HEK293T (cell line): ENCODE data around the gene THEMIS.

Experiments used
- CTCF ChIA-PET: fragments of 350-600 bp; formaldehyde crosslinking; extraction: SDS; loops from one replicate; lab custom pipeline; 2021; ENCODE audit warnings: antibody characterized with exemption, inconsistent platforms; lab: Yijun Ruan, JAX
- POLR2A ChIA-PET: fragments of 350-600 bp; formaldehyde crosslinking; extraction: SDS; loops from one replicate; lab custom pipeline; 2020; ENCODE audit warnings: antibody characterized with exemption, inconsistent platforms; lab: Yijun Ruan, JAX
- DNase-seq: peaks from one replicate; pipeline ENCODE4 v3.0.0; 2012; ENCODE audit warnings: mixed read lengths; ENCODE audit errors: extremely low spot score
- ARNT ChIP-seq: fragments of 450-650 bp; IDR thresholded peaks from 2 replicates; pipeline ENCODE4 v1.6.1; 2017; ENCODE audit warnings: mild to moderate bottlenecking
- BHLHE40 ChIP-seq: fragments of 450-650 bp; IDR thresholded peaks from 2 replicates; pipeline ENCODE4 v1.6.1; 2016; ENCODE audit warnings: mild to moderate bottlenecking, moderate library complexity, borderline replicate concordance
- CTBP1 ChIP-seq: fragments of 450-650 bp; IDR thresholded peaks from 2 replicates; pipeline ENCODE4 v1.6.1; 2016; ENCODE audit warnings: borderline replicate concordance
- ELF4 ChIP-seq: fragments of 450-650 bp; IDR thresholded peaks from 2 replicates; pipeline ENCODE4 v1.6.1; 2017; ENCODE audit warnings: antibody characterized with exemption
- FOXA1 ChIP-seq: fragments of 450-650 bp; IDR thresholded peaks from 2 replicates; pipeline ENCODE4 v1.6.1; 2016; ENCODE audit warnings: mild to moderate bottlenecking
- FOXK2 ChIP-seq: fragments of 450-650 bp; IDR thresholded peaks from 2 replicates; pipeline ENCODE4 v1.6.1; 2016; ENCODE audit warnings: mild to moderate bottlenecking
- FOXM1 ChIP-seq: fragments of 450-650 bp; IDR thresholded peaks from 2 replicates; pipeline ENCODE4 v1.6.1; 2017; ENCODE audit warnings: mild to moderate bottlenecking, borderline replicate concordance
- HDGF ChIP-seq: fragments of 450-650 bp; IDR thresholded peaks from 2 replicates; pipeline ENCODE4 v1.6.1; 2017; ENCODE audit warnings: antibody characterized with exemption, borderline replicate concordance
- L3MBTL2 ChIP-seq: fragments of 450-650 bp; conservative IDR thresholded peaks from 2 replicates; pipeline ENCODE4 v1.6.1; 2016; ENCODE audit warnings: mild to moderate bottlenecking
- LEF1 ChIP-seq: fragments of 450-650 bp; IDR thresholded peaks from 2 replicates; pipeline ENCODE4 v1.6.1; 2017; ENCODE audit warnings: mild to moderate bottlenecking, borderline replicate concordance
- NFRKB ChIP-seq: fragments of 450-650 bp; IDR thresholded peaks from 2 replicates; pipeline ENCODE4 v1.6.1; 2016; ENCODE audit warnings: mild to moderate bottlenecking, moderate library complexity
- PKNOX1 ChIP-seq: fragments of 450-650 bp; IDR thresholded peaks from 2 replicates; pipeline ENCODE4 v1.6.1; 2016
- SP1 ChIP-seq: fragments of 450-650 bp; IDR thresholded peaks from 2 replicates; pipeline ENCODE4 v1.6.1; 2017
- SUZ12 ChIP-seq: fragments of 450-650 bp; IDR thresholded peaks from 2 replicates; pipeline ENCODE4 v1.6.1; 2016; ENCODE audit warnings: mild to moderate bottlenecking
- TARDBP ChIP-seq: fragments of 450-650 bp; IDR thresholded peaks from 2 replicates; pipeline ENCODE4 v1.6.1; 2016
- ZNF384 ChIP-seq: fragments of 450-650 bp; IDR thresholded peaks from 2 replicates; pipeline ENCODE4 v1.6.1; 2016

Gene THEMIS

GRCh38 chr6:127938701-127939100, 37.8 kb upstream of the THEMIS start:
- ChIA-PET CTCF (no interaction called here), POLR2A (no interaction called here)
- DNase-seq = no peak
- TF ChIP-seq ELF4 = no peak
- no peak for TF ChIP-seq CTBP1
- TF ChIP-seq LEF1 = no peak
- no peak for TF ChIP-seq ARNT
- no peak for TF ChIP-seq BHLHE40
- no peak for TF ChIP-seq HDGF
- TF ChIP-seq PKNOX1 = no peak
- no peak for TF ChIP-seq ZNF384
- TF ChIP-seq L3MBTL2 = no peak
- no peak for TF ChIP-seq SP1

GRCh38 chr6:127937747-127938146, 36.9 kb upstream of the THEMIS start:
- CTCF ChIA-PET = no interaction called here
- no peak for DNase-seq
- POLR2A ChIA-PET = no interaction called here
- TF ChIP-seq FOXK2 = no peak
- no peak for TF ChIP-seq HDGF
- TF ChIP-seq PKNOX1 = no peak
- TF ChIP-seq ELF4 = no peak
- no peak for TF ChIP-seq L3MBTL2
- no peak for TF ChIP-seq FOXM1

GRCh38 chr6:127937102-127937501, 36.2 kb upstream of the THEMIS start:
- POLR2A ChIA-PET = no interaction called here
- no peak for DNase-seq
- CTCF ChIA-PET = no interaction called here

DNA sequence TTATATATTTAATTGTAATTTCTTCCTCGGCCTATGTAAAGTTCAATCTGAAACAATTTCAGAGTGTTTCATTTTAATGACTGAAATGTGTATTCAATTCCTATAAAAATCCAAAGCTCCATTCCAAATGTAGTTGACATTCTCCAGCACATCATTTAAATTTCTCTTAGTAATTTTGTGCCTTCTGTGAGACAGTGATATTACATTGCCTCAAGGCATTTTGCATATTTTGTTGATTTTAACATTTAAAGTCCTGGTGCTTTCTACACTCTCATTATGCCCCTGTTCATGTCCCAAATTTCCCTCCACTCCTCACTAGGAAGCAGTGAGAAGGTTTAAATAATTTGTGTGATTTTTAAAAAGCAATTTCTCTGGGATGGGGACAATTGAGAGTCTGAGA, 34.1 kb upstream of the THEMIS start:
- ChIA-PET CTCF (no interaction called here), POLR2A (no interaction called here)
- no peak for DNase-seq
- TF ChIP-seq CTBP1 (no peak), FOXM1 (no peak), BHLHE40 (no peak), TARDBP (no peak), ARNT (no peak), FOXK2 (no peak), HDGF (no peak), NFRKB (no peak), SP1 (no peak)

More at GRCh38 chr6:127937102-127937501, 36.2 kb upstream of the THEMIS start:
- TF ChIP-seq NFRKB = no peak
- no peak for TF ChIP-seq PKNOX1
- no peak for TF ChIP-seq CTBP1
- no peak for TF ChIP-seq ZNF384
- no peak for TF ChIP-seq FOXM1
- no peak for TF ChIP-seq TARDBP
- no peak for TF ChIP-seq FOXK2
- no peak for TF ChIP-seq ELF4
- TF ChIP-seq L3MBTL2 = no peak
- TF ChIP-seq ARNT = no peak
- no peak for TF ChIP-seq SUZ12
- no peak for TF ChIP-seq HDGF
- no peak for TF ChIP-seq BHLHE40
- TF ChIP-seq LEF1 = no peak
- no peak for TF ChIP-seq FOXA1
- TF ChIP-seq SP1 = no peak

DNA sequence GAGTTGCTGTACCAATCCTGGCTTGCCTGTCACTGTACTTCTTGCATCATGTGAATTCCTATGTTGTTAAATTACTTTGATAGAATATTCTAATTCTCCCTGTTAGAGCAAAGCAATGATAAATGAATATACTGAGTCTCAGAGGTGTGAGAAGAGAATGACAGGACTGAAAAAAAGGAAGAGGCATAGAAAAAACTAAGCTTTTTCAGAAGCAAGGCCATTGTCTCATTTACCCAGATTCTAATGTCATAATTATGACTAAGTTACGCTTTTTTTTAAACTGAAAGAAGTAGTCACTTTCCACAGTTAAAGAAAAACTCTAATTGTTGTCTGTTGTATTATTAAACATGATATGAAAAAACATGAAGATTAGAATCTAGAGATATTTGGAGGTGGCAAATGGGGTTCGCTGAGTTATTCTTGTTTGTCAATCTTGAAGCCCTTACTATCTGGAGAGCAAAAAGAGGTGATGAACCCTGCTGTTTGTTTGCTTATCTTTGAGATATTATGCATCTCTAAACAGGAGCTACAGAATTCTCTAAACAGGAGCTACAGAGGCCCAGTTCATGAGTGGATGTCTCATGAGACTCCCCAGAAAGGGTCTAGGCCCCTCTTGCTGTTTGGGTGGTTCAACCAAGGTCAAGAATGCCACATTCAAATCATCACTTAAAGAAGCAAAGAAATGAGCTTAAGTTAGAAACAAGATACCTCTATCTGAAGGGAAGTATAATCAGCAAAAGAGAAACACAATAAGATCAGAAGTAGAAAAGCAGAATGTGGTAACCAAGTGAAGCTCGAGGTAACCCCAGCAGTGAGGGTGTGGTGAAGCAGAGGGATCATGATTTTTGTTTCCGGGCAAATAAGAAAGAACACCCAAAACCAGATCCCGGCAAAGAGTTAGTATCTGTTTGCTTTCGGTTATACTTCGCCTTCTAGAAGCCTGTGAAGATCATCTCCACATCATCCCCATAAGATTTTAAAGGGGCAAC, 33.3 kb upstream of the THEMIS start:
- no peak for DNase-seq
- CTCF ChIA-PET = no interaction called here
- POLR2A ChIA-PET = no interaction called here
- no peak for TF ChIP-seq BHLHE40
- no peak for TF ChIP-seq SUZ12
- no peak for TF ChIP-seq FOXM1
- no peak for TF ChIP-seq SP1
- TF ChIP-seq CTBP1 = no peak
- no peak for TF ChIP-seq L3MBTL2
- TF ChIP-seq ARNT = no peak
- no peak for TF ChIP-seq ELF4
- TF ChIP-seq FOXK2 = no peak
- no peak for TF ChIP-seq NFRKB
- TF ChIP-seq LEF1 = no peak

DNA sequence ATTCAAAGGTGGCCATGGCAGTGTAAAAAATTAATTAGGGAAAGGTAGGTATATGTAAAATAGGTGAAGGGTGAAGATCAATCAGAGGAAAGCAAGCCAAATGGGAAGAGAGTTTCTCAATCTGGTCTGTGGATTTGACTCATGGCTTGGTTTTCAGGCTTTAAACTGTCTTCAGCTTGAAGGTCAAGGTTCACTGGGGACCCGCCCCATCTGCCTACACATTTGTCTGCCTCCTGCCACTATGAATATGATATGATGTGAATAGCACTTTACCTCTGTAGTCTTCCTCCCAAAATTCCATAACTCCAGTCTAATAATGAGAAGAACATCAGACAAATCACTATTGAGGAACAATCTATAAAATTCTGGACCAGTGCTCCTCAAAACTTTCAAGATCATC, 32.3 kb upstream of the THEMIS start:
- POLR2A ChIA-PET = no interaction called here
- no peak for DNase-seq
- CTCF ChIA-PET = no interaction called here
- TF ChIP-seq BHLHE40 = no peak
- no peak for TF ChIP-seq FOXK2
